Measurements from ENCODE around the gene SLC16A2. TPM values are rescaled to one million over a fixed set of nuclear protein-coding genes. Genes with fewer than 3 reads are reported as not detected.

Gene SLC16A2
- total RNA-seq, 1 experiment from 2014 or later = 8.5 TPM

- Histone ChIP-seq H2AFZ (ENCODE audit: low read length) (no peak overlapping the region), H3K4me2 (ENCODE audit: low read length) (no peak overlapping the region), H3F3A (ENCODE audit: low read length, unreplicated experiment) (no peaks in the 10 kb centered on the region), H3K36me3 (ENCODE audit: low read depth, low read length) (no peaks in the 10 kb centered on the region), H3K9ac (ENCODE audit: low read length) (no peak overlapping the region), H3K9me2 (replicated peaks; ENCODE audit: low read length) (no peaks in the 10 kb centered on the region), H3K79me2 (ENCODE audit: low read length) (no peaks in the 10 kb centered on the region), H4K20me1 (ENCODE audit: low read length) (no peaks in the 10 kb centered on the region), H3K4me1 (ENCODE audit: insufficient read depth, low read length) (no peaks in the 10 kb centered on the region), H3K4me3 (ENCODE audit: low read length) (no peak overlapping the region), H3K27me3 (ENCODE audit: low read length) (no peaks in the 10 kb centered on the region), H3K27ac (ENCODE audit: low read length) (no peak overlapping the region), H3K9me3 (ENCODE audit: low read length) (no peaks in the 10 kb centered on the region)
- no TSS peak for BruUV-seq (replicated peaks)
- CTCF ChIA-PET = no interaction called here
- ATAC-seq = no peak
- TF ChIP-seq CTCF (conservative IDR thresholded peaks at IDR 0.05; ENCODE audit: low read depth, low read length) (no peak), EZH2phosphoT487 (IDR thresholded peaks at IDR 0.05; ENCODE audit: borderline replicate concordance, low read length) (no peak), EZH2 (IDR thresholded peaks at IDR 0.05; ENCODE audit: low read length, unreplicated experiment) (no peak)
- POLR2A ChIA-PET (ENCODE audit: unreplicated experiment) = no interaction called here
- DNase-seq = no peak
- intact Hi-C loops (cut with micrococcal nuclease) = no loop called here
These were observed 13.0 kb upstream of the SLC16A2 start for GRCh38 chrX:74408304-74408703.

GRCh38 chrX:74419864-74420195 lies 1.5 kb upstream of the SLC16A2 start:
- Histone ChIP-seq H3K27ac (ENCODE audit: low read length) (peak overlapping the region; percentile 74; the same call in 1 of the 2 replicates), H3K4me2 (ENCODE audit: low read length) (peak overlapping the region; percentile 83), H2AFZ (ENCODE audit: low read length) (peak overlapping the region; percentile 90), H3K27me3 (ENCODE audit: low read length) (no peaks in the 10 kb centered on the region), H3K36me3 (ENCODE audit: low read depth, low read length) (no peaks in the 10 kb centered on the region), H3K9ac (ENCODE audit: low read length) (peak overlapping the region; percentile 77), H3K9me2 (replicated peaks; ENCODE audit: low read length) (no peaks in the 10 kb centered on the region), H4K20me1 (ENCODE audit: low read length) (no peaks in the 10 kb centered on the region), H3K4me1 (ENCODE audit: insufficient read depth, low read length) (peaks cover 11% of the 10 kb centered on the region; the same call in 1 of the 2 replicates), H3K79me2 (ENCODE audit: low read length) (peaks cover 15% of the 10 kb centered on the region), H3K4me3 (ENCODE audit: low read length) (peak overlapping the region; percentile 79), H3K9me3 (ENCODE audit: low read length) (no peaks in the 10 kb centered on the region), H3F3A (ENCODE audit: low read length, unreplicated experiment) (no peaks in the 10 kb centered on the region)
- ChIA-PET CTCF (interaction anchor here (1.0 to 1.3 kb wide), 2 partner anchors 31 to 116 kb away, joined by 3 to 6 read pairs; no protein-coding TSS in a partner anchor), POLR2A (ENCODE audit: unreplicated experiment) (interaction anchor here (1.1 kb wide), 1 partner anchor 116 kb away, joined by 6 read pairs; no protein-coding TSS in a partner anchor)
- intact Hi-C loops (cut with micrococcal nuclease) = loop anchor here (2.0 kb wide), 3 partner anchors 31 to 39 kb away; no protein-coding TSS in a partner anchor
- peak; percentile 32 for DNase-seq
- ATAC-seq = peak; percentile 8
- BruUV-seq (replicated peaks) = no TSS peak
- no peak for TF ChIP-seq CTCF (conservative IDR thresholded peaks at IDR 0.05; ENCODE audit: low read depth, low read length)
- no peak for TF ChIP-seq EZH2phosphoT487 (IDR thresholded peaks at IDR 0.05; ENCODE audit: borderline replicate concordance, low read length)
- no peak for TF ChIP-seq EZH2 (IDR thresholded peaks at IDR 0.05; ENCODE audit: low read length, unreplicated experiment)

All from PC-3 (cell line).